Heart left ventricle (tissue), 16 donors: ENCODE results near the gene SYNDIG1. TPM values are rescaled to one million over a fixed set of nuclear protein-coding genes. Genes with fewer than 3 reads are reported as not detected.

Source experiments
- ATAC-seq, 4 donors: fragments of 200-7000 bp; cut with Tn5 transposase; one replicate each; pipeline ENCODE4 v1.9.1; 2020 to 2022; ENCODE audit warnings: moderate library complexity in 4 of 4, mild to moderate bottlenecking in 3 of 4, moderate number of reproducible peaks in 1 of 4
- DNase-seq, 5 donors: peaks; one replicate each; pipeline ENCODE4 v3.0.0-alpha.2; 2020
- H3K27ac ChIP-seq, 12 donors: fragments of 200-600 bp; sonication (generic) in 4 of 12; one replicate each; pipeline versions ENCODE4 v1.5.0 to v1.8.0; 2016 to 2022; ENCODE audit warnings: mild to moderate bottlenecking in 2 of 12
- H3K27me3 ChIP-seq, 9 donors: fragments of 200-600 bp; sonication (generic) in 2 of 9; one replicate each; pipeline versions ENCODE4 v1.5.1 to v1.8.0; 2016 to 2022; ENCODE audit warnings: mild to moderate bottlenecking in 3 of 9
- H3K36me3 ChIP-seq, 9 donors: fragments of 200-600 bp; sonication (generic) in 2 of 9; one replicate each; pipeline versions ENCODE4 v1.5.0 to v1.8.0; 2018 to 2022; ENCODE audit warnings: mild to moderate bottlenecking in 2 of 9
- H3K4me1 ChIP-seq, 12 donors: fragments of 200-600 bp; sonication (generic) in 4 of 12; one replicate each; pipeline versions ENCODE4 v1.5.0 to v1.8.0; 2016 to 2022; ENCODE audit warnings: mild to moderate bottlenecking in 3 of 12
- H3K4me3 ChIP-seq, 12 donors: fragments of 200-600 bp; sonication (generic) in 4 of 12; one replicate each; pipeline versions ENCODE4 v1.5.0 to v1.8.0; 2017 to 2022; ENCODE audit warnings: mild to moderate bottlenecking in 9 of 12, moderate library complexity in 4 of 12
- H3K9me3 ChIP-seq, 12 donors: fragments of 200-600 bp; sonication (generic) in 4 of 12; one replicate each; pipeline versions ENCODE4 v1.5.0 to v1.8.0; 2016 to 2022; ENCODE audit warnings: mild to moderate bottlenecking in 1 of 12
- POLR2A ChIP-seq, 2 donors: fragments of 450-650 bp; IDR thresholded peaks; one replicate each; pipeline ENCODE4 v1.6.1; 2017; ENCODE audit warnings: antibody characterized with exemption in 2 of 2, mild to moderate bottlenecking in 2 of 2, moderate library complexity in 2 of 2
- WGBS, 4 donors: extraction: QIAGEN DNeasy Blood & Tissue Kit in 2 of 4; methylation state at CpG; one replicate each; pipeline versions ENCODE4 v1.1.5 to v1.1.7; 2013 to 2018; 5-methylcytosine and 5-hydroxymethylcytosine counted together
- intact Hi-C, 10 donors: fragments of 100-400 bp; cut with DNase I; formaldehyde crosslinking; loops; one replicate each; pipeline versions ENCODE4 v1.11.1 to v1.14.2; 2022
- polyA plus RNA-seq, 2 donors: library from polyadenylated mRNA; stranded (reverse); fragments of 200-250 nt; gene quantifications; one replicate each; pipeline ENCODE4 v1.2.3, GENCODE V29; 2013
- total RNA-seq, 9 donors: library from RNA; depleted of rRNA in 2 of 9; stranded (reverse); fragments of >200 nt in 2 of 9; fragmentation: NEBNext Ultra II Directional in 3 of 9; extraction: Animal tissue kit (Norgen Biotek cat#: 25700) in 3 of 9; gene quantifications; one replicate each; pipeline versions ENCODE4 v1.1.0 to v1.2.4, GENCODE V29; 2016 to 2023
- TF ChIP-seq, protein P1 (sequence below), 12 donors: fragments of 200-600 bp; sonication (generic) in 4 of 12; IDR thresholded peaks; one replicate each; pipeline versions ENCODE4 v1.5.0 to v1.8.0; 2018 to 2022; ENCODE audit warnings: antibody characterized with exemption in 12 of 12, mild to moderate bottlenecking in 5 of 12
- donor health status: ischemic (EF 13 %, LVEDD 7.1; RV severe dilation, severe dysfunction).
- donor health status: healthy with polysubstance abuse.
- donor health status: DM: no; HTN: yes; CAD: no.
- donor health status: DM: no; HTN: no; CAD: no.
- donor health status: ischemic (EF 25% LVEDD 6.9; RV normal size, moderate dysfunction).
- donor health status: ischemic (EF 25% LVEDD 5.7; RV mildly dilated, moderate dysfunction).
- donor health status: healthy.
- donor health status: DM: yes; HTN: yes; CAD: no.
- donor health status: ischemic (EF 35%, LVEDD 5.7; RV mildly dilated, moderate dysfunction).
- donor health status: nonischemic (EF 11% LVEDD 7.7; RV severe dilation, severe dysfunction).
- donor health status: DM: yes; HTN: yes; CAD: no.
- donor health status: PGD.
- donor health status: ischemic (EF 29% LVEDD 5.4; RV normal size, mild dysfunction).
- donor health status: nonischemic (EF 23%, LVEDD 6.1; RV moderate dilation, normal function).

SYNDIG1 gene
- total and polyA plus RNA-seq, 11 donors, result 8.4 to 41.8 (median 23.0) TPM

- H3K27me3 ChIP-seq, result no peaks in the 10 kb centered on the region
- ATAC-seq (no peak), DNase-seq (no peak)
- H3K27ac ChIP-seq, result no peak overlapping the region
- 79 to 85% (median 83%) methylated on average over 19 of the region's 19 CpGs for WGBS, 4 donors
- H3K4me1 ChIP-seq, result no peaks in the 10 kb centered on the region
- intact Hi-C loops, result no loop called here
- H3K9me3 ChIP-seq, result no peaks in the 10 kb centered on the region
- TF ChIP-seq, protein P1, sequence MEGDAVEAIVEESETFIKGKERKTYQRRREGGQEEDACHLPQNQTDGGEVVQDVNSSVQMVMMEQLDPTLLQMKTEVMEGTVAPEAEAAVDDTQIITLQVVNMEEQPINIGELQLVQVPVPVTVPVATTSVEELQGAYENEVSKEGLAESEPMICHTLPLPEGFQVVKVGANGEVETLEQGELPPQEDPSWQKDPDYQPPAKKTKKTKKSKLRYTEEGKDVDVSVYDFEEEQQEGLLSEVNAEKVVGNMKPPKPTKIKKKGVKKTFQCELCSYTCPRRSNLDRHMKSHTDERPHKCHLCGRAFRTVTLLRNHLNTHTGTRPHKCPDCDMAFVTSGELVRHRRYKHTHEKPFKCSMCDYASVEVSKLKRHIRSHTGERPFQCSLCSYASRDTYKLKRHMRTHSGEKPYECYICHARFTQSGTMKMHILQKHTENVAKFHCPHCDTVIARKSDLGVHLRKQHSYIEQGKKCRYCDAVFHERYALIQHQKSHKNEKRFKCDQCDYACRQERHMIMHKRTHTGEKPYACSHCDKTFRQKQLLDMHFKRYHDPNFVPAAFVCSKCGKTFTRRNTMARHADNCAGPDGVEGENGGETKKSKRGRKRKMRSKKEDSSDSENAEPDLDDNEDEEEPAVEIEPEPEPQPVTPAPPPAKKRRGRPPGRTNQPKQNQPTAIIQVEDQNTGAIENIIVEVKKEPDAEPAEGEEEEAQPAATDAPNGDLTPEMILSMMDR (IDR thresholded peaks at IDR 0.05), result no peak
- TF ChIP-seq POLR2A (IDR thresholded peaks at IDR 0.05), result no peak
- no peaks in the 10 kb centered on the region for H3K36me3 ChIP-seq
- no peak overlapping the region for H3K4me3 ChIP-seq
Observed at GRCh38 chr20:24578567-24579415, 109.4 kb downstream of the SYNDIG1 start.

GRCh38 chr20:24579475-24579874 is 110.0 kb downstream of the SYNDIG1 start:
- H3K36me3 ChIP-seq, result no peaks in the 10 kb centered on the region
- H3K4me3 ChIP-seq, result no peak overlapping the region
- DNase-seq (no peak), ATAC-seq (no peak)
- H3K9me3 ChIP-seq, result no peaks in the 10 kb centered on the region
- intact Hi-C loops, result no loop called here
- 84 to 88% (median 85%) methylated on average over 10 of the region's 10 CpGs for WGBS, 4 donors
- H3K27me3 ChIP-seq, result no peaks in the 10 kb centered on the region
- TF ChIP-seq POLR2A (IDR thresholded peaks at IDR 0.05), result no peak
- TF ChIP-seq, protein P1 (IDR thresholded peaks at IDR 0.05), result no peak
- H3K27ac ChIP-seq, result no peak overlapping the region
- H3K4me1 ChIP-seq, result no peaks in the 10 kb centered on the region

DNA sequence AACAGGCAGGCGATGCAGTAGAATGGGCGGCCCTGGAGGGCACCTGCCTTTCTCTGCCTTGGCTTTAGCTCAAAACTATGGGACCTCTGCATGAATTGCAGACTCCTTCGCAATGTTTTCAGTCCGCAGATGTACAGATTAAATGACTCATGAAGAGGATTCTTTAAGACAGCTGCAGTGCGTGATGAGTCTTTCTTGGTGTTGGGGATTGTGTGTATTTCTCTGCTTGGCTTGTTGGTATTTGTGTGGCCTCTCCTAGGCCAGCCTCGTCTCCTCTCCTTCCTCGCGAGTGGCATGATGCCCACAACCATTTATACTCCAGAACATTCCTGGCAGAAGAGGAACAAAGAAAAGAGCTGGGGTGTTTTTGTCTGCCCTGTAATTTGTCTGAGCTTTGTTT is 110.6 kb downstream of the SYNDIG1 start:
- TF ChIP-seq, protein P1 (IDR thresholded peaks at IDR 0.05), result no peak
- TF ChIP-seq POLR2A (IDR thresholded peaks at IDR 0.05), result no peak
- Histone ChIP-seq H3K36me3 (no peaks in the 10 kb centered on the region), H3K9me3 (no peaks in the 10 kb centered on the region), H3K27me3 (no peaks in the 10 kb centered on the region), H3K4me3 (no peak overlapping the region), H3K4me1 (no peaks in the 10 kb centered on the region), H3K27ac (no peak overlapping the region)
- 75 to 86% (median 80%) methylated on average over 8 of the region's 8 CpGs for WGBS, 4 donors
- intact Hi-C loops, result no loop called here
- no peak for DNase-seq
- no peak for ATAC-seq

DNA sequence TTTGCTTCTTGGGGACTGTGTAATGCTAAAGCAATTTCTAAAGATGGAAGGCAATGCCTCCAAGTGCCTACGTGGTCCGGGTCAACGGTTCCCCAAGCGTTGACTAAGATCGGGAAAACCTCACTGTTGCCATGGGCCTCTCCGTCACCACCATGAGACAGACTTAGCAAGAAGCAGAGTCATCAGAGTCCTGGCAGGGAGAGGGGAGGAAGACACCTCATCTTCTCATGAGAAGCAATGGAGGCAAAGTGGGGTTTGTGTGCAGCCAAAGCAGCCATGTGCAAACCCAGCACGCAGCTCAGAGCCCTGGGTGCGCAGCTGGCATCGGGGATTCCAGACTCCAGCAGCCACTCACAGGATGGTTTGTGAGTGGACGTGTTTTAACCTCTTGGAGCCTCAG is 111.4 kb downstream of the SYNDIG1 start:
- H3K4me1 ChIP-seq, result no peaks in the 10 kb centered on the region
- ATAC-seq (no peak), DNase-seq (no peak)
- H3K36me3 ChIP-seq, result no peaks in the 10 kb centered on the region
- 91 to 94% (median 93%) methylated on average over 10 of the region's 10 CpGs for WGBS, 4 donors
- no peaks in the 10 kb centered on the region for H3K27me3 ChIP-seq
- no peak overlapping the region for H3K27ac ChIP-seq
- no peak for TF ChIP-seq POLR2A (IDR thresholded peaks at IDR 0.05)
- TF ChIP-seq, protein P1 (IDR thresholded peaks at IDR 0.05), result no peak
- H3K4me3 ChIP-seq, result no peak overlapping the region
- intact Hi-C loops, result no loop called here
- no peaks in the 10 kb centered on the region for H3K9me3 ChIP-seq
